ENCODE results near the gene ZSWIM3.

DNA sequence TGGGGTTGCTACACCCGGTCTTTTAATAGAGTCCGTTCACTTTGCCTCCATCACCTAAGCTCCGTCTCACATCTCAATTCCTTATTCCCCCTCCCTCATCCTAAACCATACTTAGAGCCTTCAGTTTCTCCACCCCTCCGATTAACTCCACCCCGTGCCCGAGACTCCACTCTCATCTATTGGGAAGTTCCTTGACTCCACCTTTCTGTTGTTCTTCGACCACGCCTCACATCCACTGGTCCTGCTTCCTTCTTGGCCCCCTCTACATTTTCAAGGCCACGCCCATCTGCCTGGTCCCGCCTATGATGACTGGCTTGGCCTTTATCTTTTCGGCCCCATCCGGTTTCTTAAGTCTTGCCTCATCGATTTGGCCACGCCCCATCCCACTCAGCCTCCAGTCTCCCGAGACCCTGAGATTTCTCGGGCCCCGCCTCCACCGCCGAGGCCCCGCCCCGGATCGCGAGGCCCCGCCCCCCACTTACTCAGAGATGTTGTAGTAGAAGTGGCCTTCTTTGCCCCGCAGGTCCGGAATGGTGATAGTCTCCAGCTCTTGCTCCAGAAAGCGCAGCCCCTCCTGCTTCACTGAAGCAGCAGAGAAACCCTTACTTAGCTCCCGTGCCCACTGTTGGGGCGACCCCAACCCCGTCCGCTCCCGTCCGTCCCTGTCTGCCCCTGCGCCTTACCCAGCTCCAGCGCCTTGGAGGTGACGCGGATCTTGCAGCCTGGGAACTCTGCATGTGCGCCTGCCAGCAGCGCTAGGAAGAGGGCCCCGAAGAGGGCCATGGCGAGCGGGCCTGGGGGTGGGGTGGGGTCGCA, 53.5 kb downstream of the ZSWIM3 start:
- TF ChIP-seq EP300 (IDR thresholded peaks at IDR 0.05) (no peak), POLR2A (IDR thresholded peaks at IDR 0.05) (peak; percentile 65 to 67), CTCF (IDR thresholded peaks at IDR 0.05) (no peak)
